ENCODE data around the gene ARRB2. TPM values are rescaled to one million over a fixed set of nuclear protein-coding genes. Genes with fewer than 3 reads are reported as not detected.
"Not testable (repeated sequence)": the region's sequence is repeated elsewhere in the genome, so short reads cannot be mapped to it uniquely, and the experiment has no call there.

ARRB2 gene
- total RNA-seq, 1 experiment from 2014 or later, result 21.1 TPM

DNA sequence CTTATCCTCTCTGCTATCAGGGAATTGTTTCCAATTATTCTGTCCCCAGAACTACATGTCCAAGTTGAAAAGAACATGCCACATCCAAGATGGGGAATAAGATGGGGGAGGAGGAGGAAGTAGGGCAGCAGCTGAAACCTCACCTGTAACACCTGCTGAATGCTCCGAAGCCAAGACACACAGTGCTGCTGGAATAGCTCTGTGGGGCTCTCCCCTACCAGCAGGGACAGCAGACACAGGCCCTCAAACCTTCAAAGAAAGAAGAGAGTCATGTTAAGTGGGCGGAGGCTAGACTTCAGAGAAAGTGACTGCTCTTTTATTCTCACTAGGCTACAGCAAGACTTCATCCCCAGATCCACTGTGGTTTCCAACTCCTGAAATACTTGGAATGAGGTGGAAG is 19.7 kb upstream of the ARRB2 start:
- no TSS peak for BruUV-seq (replicated peaks)
- intact Hi-C loops (cut with micrococcal nuclease; ENCODE audit: unreplicated experiment), result no loop called here
- no peaks in the 10 kb centered on the region for H3K4me1 Mint-ChIP-seq (ENCODE audit: low read depth, unreplicated experiment)

DNA sequence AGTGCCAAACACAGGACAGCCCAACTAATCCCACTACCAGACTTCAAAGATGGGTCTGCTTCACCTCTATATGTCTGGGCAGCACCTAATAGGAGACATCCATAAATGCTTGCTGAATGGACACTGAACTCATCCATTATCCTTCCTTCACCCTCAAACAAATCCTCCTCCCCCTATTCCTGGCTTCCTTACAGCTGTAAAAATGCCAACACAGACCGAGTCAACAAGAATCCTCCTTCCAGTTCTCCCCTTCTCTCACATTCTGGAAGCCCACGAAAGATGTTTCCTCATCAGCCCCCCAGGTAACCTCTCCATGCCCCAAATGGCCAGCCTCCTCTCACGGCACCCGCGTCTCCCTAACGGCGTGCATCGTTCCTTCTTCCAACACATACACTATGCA is 18.7 kb upstream of the ARRB2 start:
- no peak overlapping the region for H3K27ac Mint-ChIP-seq (ENCODE audit: unreplicated experiment)
- H3K36me3 Mint-ChIP-seq (ENCODE audit: insufficient read depth, unreplicated experiment), result peaks cover 19% of the 10 kb centered on the region
- intact Hi-C loops (cut with micrococcal nuclease; ENCODE audit: unreplicated experiment), result no loop called here
- BruUV-seq (replicated peaks), result no TSS peak
- no peak for DNase-seq
- no peaks in the 10 kb centered on the region for H3K4me1 Mint-ChIP-seq (ENCODE audit: low read depth, unreplicated experiment)
- CTCF ChIA-PET, result no interaction called here
- TF ChIP-seq, protein P1, sequence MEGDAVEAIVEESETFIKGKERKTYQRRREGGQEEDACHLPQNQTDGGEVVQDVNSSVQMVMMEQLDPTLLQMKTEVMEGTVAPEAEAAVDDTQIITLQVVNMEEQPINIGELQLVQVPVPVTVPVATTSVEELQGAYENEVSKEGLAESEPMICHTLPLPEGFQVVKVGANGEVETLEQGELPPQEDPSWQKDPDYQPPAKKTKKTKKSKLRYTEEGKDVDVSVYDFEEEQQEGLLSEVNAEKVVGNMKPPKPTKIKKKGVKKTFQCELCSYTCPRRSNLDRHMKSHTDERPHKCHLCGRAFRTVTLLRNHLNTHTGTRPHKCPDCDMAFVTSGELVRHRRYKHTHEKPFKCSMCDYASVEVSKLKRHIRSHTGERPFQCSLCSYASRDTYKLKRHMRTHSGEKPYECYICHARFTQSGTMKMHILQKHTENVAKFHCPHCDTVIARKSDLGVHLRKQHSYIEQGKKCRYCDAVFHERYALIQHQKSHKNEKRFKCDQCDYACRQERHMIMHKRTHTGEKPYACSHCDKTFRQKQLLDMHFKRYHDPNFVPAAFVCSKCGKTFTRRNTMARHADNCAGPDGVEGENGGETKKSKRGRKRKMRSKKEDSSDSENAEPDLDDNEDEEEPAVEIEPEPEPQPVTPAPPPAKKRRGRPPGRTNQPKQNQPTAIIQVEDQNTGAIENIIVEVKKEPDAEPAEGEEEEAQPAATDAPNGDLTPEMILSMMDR (IDR thresholded peaks at IDR 0.05; ENCODE audit: unreplicated experiment), result no peak
- no peak overlapping the region for H3K4me3 Mint-ChIP-seq (ENCODE audit: low read depth, unreplicated experiment)
- H3K27me3 Mint-ChIP-seq (ENCODE audit: unreplicated experiment), result no peaks in the 10 kb centered on the region
- no peaks in the 10 kb centered on the region for H3K9me3 Mint-ChIP-seq (ENCODE audit: low read depth, unreplicated experiment)

More for the DNA sequence above, 19.7 kb upstream of the ARRB2 start:
- CTCF ChIA-PET, result no interaction called here
- DNase-seq, result no peak
- H3K27ac Mint-ChIP-seq (ENCODE audit: unreplicated experiment), result no peak overlapping the region
- H3K27me3 Mint-ChIP-seq (ENCODE audit: unreplicated experiment), result no peaks in the 10 kb centered on the region
- H3K9me3 Mint-ChIP-seq (ENCODE audit: low read depth, unreplicated experiment), result no peaks in the 10 kb centered on the region
- H3K4me3 Mint-ChIP-seq (ENCODE audit: low read depth, unreplicated experiment), result no peak overlapping the region
- TF ChIP-seq, protein P1 (IDR thresholded peaks at IDR 0.05; ENCODE audit: unreplicated experiment), result no peak
- H3K36me3 Mint-ChIP-seq (ENCODE audit: insufficient read depth, unreplicated experiment), result peaks cover 13% of the 10 kb centered on the region

DNA sequence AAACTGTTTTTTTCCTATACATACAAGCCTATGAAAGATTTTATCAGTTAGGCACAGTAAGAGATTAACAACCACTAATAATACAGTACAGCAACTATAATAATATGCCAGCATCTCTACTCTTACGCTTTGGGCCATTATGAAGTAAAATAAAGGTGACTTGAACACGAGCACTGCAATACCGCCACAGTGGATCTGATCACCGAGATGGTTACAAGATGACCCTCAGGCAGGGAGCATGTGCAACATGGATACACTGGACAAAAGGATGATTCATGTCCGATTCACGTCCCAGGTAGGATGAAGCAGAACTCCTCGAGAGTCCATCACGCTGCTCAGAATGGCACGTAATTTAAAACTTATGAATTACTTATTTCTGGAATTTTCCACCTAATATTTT is 17.0 kb upstream of the ARRB2 start:
- intact Hi-C loops (cut with micrococcal nuclease; ENCODE audit: unreplicated experiment), result no loop called here
- no peak for DNase-seq
- no peaks in the 10 kb centered on the region for H3K4me1 Mint-ChIP-seq (ENCODE audit: low read depth, unreplicated experiment)
- H3K27me3 Mint-ChIP-seq (ENCODE audit: unreplicated experiment), result no peaks in the 10 kb centered on the region
- no peak overlapping the region for H3K27ac Mint-ChIP-seq (ENCODE audit: unreplicated experiment)
- BruUV-seq (replicated peaks), result no TSS peak
- TF ChIP-seq, protein P1 (IDR thresholded peaks at IDR 0.05; ENCODE audit: unreplicated experiment), result no peak
- peaks cover 19% of the 10 kb centered on the region for H3K36me3 Mint-ChIP-seq (ENCODE audit: insufficient read depth, unreplicated experiment)
- no peak overlapping the region for H3K4me3 Mint-ChIP-seq (ENCODE audit: low read depth, unreplicated experiment)
- CTCF ChIA-PET, result no interaction called here
- no peaks in the 10 kb centered on the region for H3K9me3 Mint-ChIP-seq (ENCODE audit: low read depth, unreplicated experiment)

DNA sequence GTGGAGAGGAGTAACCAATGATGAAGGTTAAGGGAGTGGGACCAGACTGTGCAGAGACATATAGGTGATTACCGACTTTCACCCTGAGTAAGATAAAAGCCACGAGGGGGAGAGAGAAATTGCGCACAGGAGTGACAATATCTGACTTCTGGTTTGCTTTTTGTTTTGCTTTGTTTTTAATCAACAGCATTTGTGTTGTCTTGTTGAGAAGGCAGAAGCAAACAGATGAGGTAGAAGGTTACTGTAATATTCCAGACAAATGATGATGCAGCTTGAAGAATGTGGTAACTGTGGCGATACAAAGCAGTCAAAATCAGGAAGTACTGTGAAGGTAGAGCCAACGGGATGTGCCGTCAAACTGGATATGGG is 14.0 kb upstream of the ARRB2 start:
- no peak overlapping the region for H3K27ac Mint-ChIP-seq (ENCODE audit: unreplicated experiment)
- H3K4me1 Mint-ChIP-seq (ENCODE audit: low read depth, unreplicated experiment), result peaks cover 6% of the 10 kb centered on the region
- CTCF ChIA-PET, result no interaction called here

DNA sequence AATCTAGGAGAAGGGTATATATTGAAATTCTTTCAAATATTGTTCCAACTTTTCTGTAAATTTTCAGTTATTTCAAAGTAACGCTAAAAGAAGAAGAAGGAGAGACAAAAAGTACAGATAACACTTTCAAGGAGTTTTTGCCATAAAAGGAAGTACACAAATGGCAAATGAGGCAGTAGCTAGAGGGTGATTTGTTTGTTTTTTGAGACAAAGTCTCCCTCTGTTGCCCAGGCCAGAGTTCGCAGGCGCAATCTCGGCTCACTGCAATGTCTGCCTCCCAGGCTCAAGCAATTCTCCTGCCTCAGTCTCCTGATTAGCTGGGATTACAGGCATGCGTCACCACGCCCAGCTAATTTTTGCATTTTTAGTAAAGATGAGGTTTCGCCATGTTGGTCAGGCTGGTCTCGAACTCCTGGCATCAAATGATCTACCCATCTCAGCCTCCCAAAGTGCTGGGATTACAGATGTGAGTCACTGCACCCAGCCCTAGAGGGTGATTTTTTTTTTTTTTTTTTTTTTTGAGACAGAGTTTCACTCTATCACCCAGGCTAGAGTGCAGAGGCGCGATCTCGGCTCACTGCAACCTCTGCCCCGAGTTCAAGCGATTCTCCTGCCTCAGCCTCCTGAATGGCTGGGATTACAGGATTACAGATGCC is 10.9 kb upstream of the ARRB2 start:
- H3K9me3 Mint-ChIP-seq (ENCODE audit: low read depth, unreplicated experiment); BruUV-seq (replicated peaks); CTCF ChIA-PET; H3K4me3 Mint-ChIP-seq (ENCODE audit: low read depth, unreplicated experiment); H3K27ac Mint-ChIP-seq (ENCODE audit: unreplicated experiment); DNase-seq; H3K27me3 Mint-ChIP-seq (ENCODE audit: unreplicated experiment): not testable (repeated sequence)
- intact Hi-C loops (cut with micrococcal nuclease; ENCODE audit: unreplicated experiment), result loop anchor here (5.0 kb wide), 1 partner anchor 132 kb away; no protein-coding TSS in a partner anchor
- H3K36me3 Mint-ChIP-seq (ENCODE audit: insufficient read depth, unreplicated experiment), result peaks cover 29% of the 10 kb centered on the region
- peaks cover 21% of the 10 kb centered on the region for H3K4me1 Mint-ChIP-seq (ENCODE audit: low read depth, unreplicated experiment)

More for the DNA sequence above, 14.0 kb upstream of the ARRB2 start:
- TF ChIP-seq, protein P1 (IDR thresholded peaks at IDR 0.05; ENCODE audit: unreplicated experiment), result no peak
- intact Hi-C loops (cut with micrococcal nuclease; ENCODE audit: unreplicated experiment), result no loop called here
- peaks cover 8% of the 10 kb centered on the region for H3K36me3 Mint-ChIP-seq (ENCODE audit: insufficient read depth, unreplicated experiment)
- H3K9me3 Mint-ChIP-seq (ENCODE audit: low read depth, unreplicated experiment), result no peaks in the 10 kb centered on the region
- no peak for DNase-seq
- BruUV-seq (replicated peaks), result no TSS peak
- H3K27me3 Mint-ChIP-seq (ENCODE audit: unreplicated experiment), result no peaks in the 10 kb centered on the region
- H3K4me3 Mint-ChIP-seq (ENCODE audit: low read depth, unreplicated experiment), result no peak overlapping the region
